Measurements from ENCODE around the gene ILKAP. TPM values are rescaled to one million over a fixed set of nuclear protein-coding genes. Genes with fewer than 3 reads are reported as not detected.
"Not testable (repeated sequence)": the region's sequence is repeated elsewhere in the genome, so short reads cannot be mapped to it uniquely, and the experiment has no call there.

Gene ILKAP
- total and polyA plus RNA-seq, 2 donors (not counting 1 experiment from before 2014, with no cell fraction given), result 82.5 to 98.6 TPM

DNA sequence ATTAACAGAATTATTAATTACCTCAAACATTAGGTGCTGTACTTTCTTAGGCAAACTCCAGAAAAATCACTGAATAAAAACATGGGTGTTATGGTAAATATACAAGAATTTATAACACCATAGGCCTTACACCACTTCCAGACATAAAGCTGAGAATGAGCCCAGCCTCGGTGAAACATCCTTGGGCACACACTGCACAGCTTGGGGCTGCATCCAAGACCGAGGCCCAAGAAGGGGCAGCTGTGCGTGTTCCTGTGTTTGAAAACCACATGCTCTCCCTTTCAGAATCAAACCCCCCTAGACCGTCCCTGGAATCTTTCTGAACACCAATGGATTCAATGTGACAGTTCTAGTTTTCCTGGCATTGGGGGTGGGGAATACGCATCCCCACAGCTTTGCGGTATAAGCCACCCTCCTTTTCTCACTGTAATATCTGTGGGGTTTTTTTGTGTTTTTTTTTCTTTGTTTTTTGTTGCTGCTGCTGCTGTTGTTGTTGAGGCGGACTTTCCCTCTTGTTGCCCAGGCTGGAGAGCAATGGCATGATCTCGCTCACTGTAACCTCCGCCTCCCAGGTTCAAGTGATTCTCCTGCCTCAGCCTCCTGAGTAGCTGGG is 31.8 kb downstream of the ILKAP start:
- Mint-ChIP-seq H3K27ac (no peak overlapping the region), H3K4me3 (no peak overlapping the region), H3K4me1 (no peaks in the 10 kb centered on the region), H3K27me3 (no peaks in the 10 kb centered on the region), H3K9me3 (ENCODE audit: insufficient read depth) (no peaks in the 10 kb centered on the region)
- no peak overlapping the region for H2AFZ ChIP-seq (ENCODE audit: insufficient read depth, low read depth, low read length, poor library complexity, severe bottlenecking)
- no peak overlapping the region for H3K4me3 ChIP-seq (ENCODE audit: control extremely low read depth in 1 of 5, extremely low read depth in 1 of 5, insufficient read depth in 1 of 5, low read depth in 2 of 5, low read length in 4 of 5)
- CTCF ChIA-PET, result no interaction called here
- ATAC-seq (ENCODE audit: low read depth) (no peak), DNase-seq (no peak)
- no peaks in the 10 kb centered on the region for H3K4me1 ChIP-seq (ENCODE audit: control insufficient read depth in 2 of 2, insufficient read depth in 2 of 2, low read length in 2 of 2)
- no peaks in the 10 kb centered on the region for H3K9me3 ChIP-seq (ENCODE audit: control extremely low read depth in 1 of 3, control insufficient read depth in 2 of 3, insufficient read depth in 1 of 3, low read length in 2 of 3)
- TF ChIP-seq, protein P1, sequence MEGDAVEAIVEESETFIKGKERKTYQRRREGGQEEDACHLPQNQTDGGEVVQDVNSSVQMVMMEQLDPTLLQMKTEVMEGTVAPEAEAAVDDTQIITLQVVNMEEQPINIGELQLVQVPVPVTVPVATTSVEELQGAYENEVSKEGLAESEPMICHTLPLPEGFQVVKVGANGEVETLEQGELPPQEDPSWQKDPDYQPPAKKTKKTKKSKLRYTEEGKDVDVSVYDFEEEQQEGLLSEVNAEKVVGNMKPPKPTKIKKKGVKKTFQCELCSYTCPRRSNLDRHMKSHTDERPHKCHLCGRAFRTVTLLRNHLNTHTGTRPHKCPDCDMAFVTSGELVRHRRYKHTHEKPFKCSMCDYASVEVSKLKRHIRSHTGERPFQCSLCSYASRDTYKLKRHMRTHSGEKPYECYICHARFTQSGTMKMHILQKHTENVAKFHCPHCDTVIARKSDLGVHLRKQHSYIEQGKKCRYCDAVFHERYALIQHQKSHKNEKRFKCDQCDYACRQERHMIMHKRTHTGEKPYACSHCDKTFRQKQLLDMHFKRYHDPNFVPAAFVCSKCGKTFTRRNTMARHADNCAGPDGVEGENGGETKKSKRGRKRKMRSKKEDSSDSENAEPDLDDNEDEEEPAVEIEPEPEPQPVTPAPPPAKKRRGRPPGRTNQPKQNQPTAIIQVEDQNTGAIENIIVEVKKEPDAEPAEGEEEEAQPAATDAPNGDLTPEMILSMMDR (IDR thresholded peaks at IDR 0.05), result no peak
- no peak for TF ChIP-seq EZH2 (IDR thresholded peaks at IDR 0.05; ENCODE audit: borderline replicate concordance, insufficient read depth, low read depth, low read length, poor library complexity, severe bottlenecking)
- 97% methylated on average over 3 of the region's 9 CpGs for WGBS (ENCODE audit: insufficient coverage)
- peaks cover 25% of the 10 kb centered on the region for H4K20me1 ChIP-seq (ENCODE audit: control insufficient read depth, insufficient read depth, low read length, poor library complexity, severe bottlenecking)
- no peaks in the 10 kb centered on the region for H3K27me3 ChIP-seq (replicated peaks in 1 of 4; ENCODE audit: control extremely low read depth in 1 of 4, control insufficient read depth in 3 of 4, insufficient read depth in 4 of 4, low read length in 3 of 4)
- H3K4me2 ChIP-seq (replicated peaks; ENCODE audit: low read depth, low read length, poor library complexity, severe bottlenecking), result no peak overlapping the region
- H3K36me3 ChIP-seq (replicated peaks in 1 of 2; ENCODE audit: control extremely low read depth in 1 of 2, control insufficient read depth in 1 of 2, extremely low read depth in 1 of 2, insufficient read depth in 2 of 2, low read length in 1 of 2), result peaks cover 7 to 66% of the 10 kb centered on the region in 2 experiments
- H3K79me2 ChIP-seq (ENCODE audit: control insufficient read depth, insufficient read depth, low read length), result no peaks in the 10 kb centered on the region
- intact Hi-C loops (cut with micrococcal nuclease), result no loop called here
- H3K27ac ChIP-seq (ENCODE audit: low read length in 2 of 2), result no peak overlapping the region
- no peak overlapping the region for H3K9ac ChIP-seq (ENCODE audit: low read length)
- POLR2A ChIA-PET, result no interaction called here

DNA sequence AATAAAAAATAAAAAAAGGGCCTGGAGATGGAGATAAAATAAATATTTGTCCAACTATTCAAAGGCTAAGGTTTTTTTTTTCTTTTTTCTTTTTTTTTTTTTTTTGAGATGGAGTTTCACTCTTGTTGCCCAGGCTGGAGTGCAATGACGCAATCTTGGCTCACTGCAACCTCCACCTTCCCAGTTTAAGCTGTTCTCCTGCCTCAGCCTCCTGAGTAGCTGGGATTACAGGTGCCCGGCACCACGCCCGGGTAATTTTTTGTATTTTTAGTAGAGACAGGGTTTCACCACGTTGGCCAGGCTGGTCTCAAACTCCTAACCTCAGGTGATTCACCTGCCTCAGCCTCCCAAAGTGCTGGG is 32.4 kb downstream of the ILKAP start:
- DNase-seq; H3K4me2 ChIP-seq (replicated peaks; ENCODE audit: low read depth, low read length, poor library complexity, severe bottlenecking); H3K9ac ChIP-seq (ENCODE audit: low read length); H3K79me2 ChIP-seq (ENCODE audit: control insufficient read depth, insufficient read depth, low read length); H3K27ac ChIP-seq (ENCODE audit: low read length in 2 of 2); H3K4me1 Mint-ChIP-seq; H3K27ac Mint-ChIP-seq; H3K4me3 ChIP-seq (ENCODE audit: control extremely low read depth in 1 of 5, extremely low read depth in 1 of 5, insufficient read depth in 1 of 5, low read depth in 2 of 5, low read length in 4 of 5); POLR2A ChIA-PET; H3K9me3 ChIP-seq (ENCODE audit: control extremely low read depth in 1 of 3, control insufficient read depth in 2 of 3, insufficient read depth in 1 of 3, low read length in 2 of 3); H3K27me3 Mint-ChIP-seq; H3K27me3 ChIP-seq (replicated peaks in 1 of 4; ENCODE audit: control extremely low read depth in 1 of 4, control insufficient read depth in 3 of 4, insufficient read depth in 4 of 4, low read length in 3 of 4); ATAC-seq (ENCODE audit: low read depth); H3K4me3 Mint-ChIP-seq; H3K4me1 ChIP-seq (ENCODE audit: control insufficient read depth in 2 of 2, insufficient read depth in 2 of 2, low read length in 2 of 2); H3K9me3 Mint-ChIP-seq (ENCODE audit: insufficient read depth); H2AFZ ChIP-seq (ENCODE audit: insufficient read depth, low read depth, low read length, poor library complexity, severe bottlenecking); intact Hi-C loops (cut with micrococcal nuclease); CTCF ChIA-PET: not testable (repeated sequence)
- H4K20me1 ChIP-seq (ENCODE audit: control insufficient read depth, insufficient read depth, low read length, poor library complexity, severe bottlenecking), result peaks cover 25% of the 10 kb centered on the region
- no CpG with 5 or more reads among the region's 5 CpGs for WGBS (ENCODE audit: insufficient coverage)
- H3K36me3 ChIP-seq (replicated peaks in 1 of 2; ENCODE audit: control extremely low read depth in 1 of 2, control insufficient read depth in 1 of 2, extremely low read depth in 1 of 2, insufficient read depth in 2 of 2, low read length in 1 of 2), result peaks cover 7 to 62% of the 10 kb centered on the region in 2 experiments
